Smooth muscle cell (in vitro differentiated cells): Measurements from ENCODE around the gene CCNDBP1. TPM values are rescaled to one million over a fixed set of nuclear protein-coding genes. Genes with fewer than 3 reads are reported as not detected.
A peak's percentile ranks its signal among the peaks of the same experiment; 100 is the strongest.

ENCODE experiments used
- DNase-seq: peaks from one replicate; lab custom pipeline; 2025; ENCODE audit not compliant: unreplicated experiment; lab: John Stamatoyannopoulos, UW
- H2AFZ ChIP-seq: fragments of 200-600 bp; sonication (generic); 2 replicates; pipeline ENCODE4 v1.6.0; 2016; ENCODE audit warnings: antibody characterized with exemption, low read depth, mild to moderate bottlenecking
- H3F3A ChIP-seq: fragments of 200-600 bp; sonication (generic); 2 replicates; pipeline ENCODE4 v1.6.0; 2017; ENCODE audit warnings: antibody characterized with exemption, low read depth
- H3K27ac ChIP-seq: fragments of 200-600 bp; sonication (generic); 2 replicates; pipeline ENCODE4 v1.5.1; 2016; ENCODE audit warnings: low read depth, mild to moderate bottlenecking
- H3K27me3 ChIP-seq: fragments of 200-600 bp; sonication (generic); 2 replicates; pipeline ENCODE4 v1.6.1; 2016; ENCODE audit warnings: low read depth, mild to moderate bottlenecking
- H3K36me3 ChIP-seq: fragments of 200-600 bp; sonication (generic); 2 replicates; pipeline ENCODE4 v1.5.1; 2016; ENCODE audit warnings: low read depth
- H3K4me1 ChIP-seq: fragments of 200-600 bp; sonication (generic); 2 replicates; pipeline ENCODE4 v1.5.1; 2016; ENCODE audit warnings: low read depth
- H3K4me2 ChIP-seq: fragments of 200-600 bp; sonication (generic); 2 replicates; pipeline ENCODE4 v1.6.0; 2016; ENCODE audit warnings: mild to moderate bottlenecking
- H3K4me3 ChIP-seq: fragments of 200-600 bp; sonication (generic); 2 replicates; pipeline ENCODE4 v1.5.1; 2016; ENCODE audit warnings: mild to moderate bottlenecking
- H3K79me2 ChIP-seq: fragments of 200-600 bp; sonication (generic); 2 replicates; pipeline ENCODE4 v1.6.0; 2016; ENCODE audit warnings: low read depth, mild to moderate bottlenecking
- H3K9ac ChIP-seq: fragments of 200-600 bp; sonication (generic); 2 replicates; pipeline ENCODE4 v1.6.0; 2016; ENCODE audit warnings: low read depth
- H3K9me3 ChIP-seq: fragments of 200-600 bp; sonication (generic); replicated peaks from 2 replicates; pipeline ENCODE4 v1.5.1; 2016; ENCODE audit warnings: low read depth
- H4K20me1 ChIP-seq: fragments of 200-600 bp; sonication (generic); 2 replicates; pipeline ENCODE4 v1.6.0; 2016; ENCODE audit warnings: low read depth
- CTCF ChIP-seq: fragments of 200-600 bp; sonication (generic); IDR thresholded peaks from 2 replicates; pipeline ENCODE4 v1.5.1; 2017; ENCODE audit warnings: borderline replicate concordance, mild to moderate bottlenecking, antibody characterized with exemption; ENCODE audit not compliant: insufficient read depth, poor library complexity, severe bottlenecking
- WGBS: methylation state at CpG from one replicate; pipeline ENCODE4 v1.1.7; 2016; ENCODE audit warnings: low lambda C conversion rate; 5-methylcytosine and 5-hydroxymethylcytosine counted together
- polyA plus RNA-seq: library from polyadenylated mRNA; unstranded; fragments of >200 nt; fragmentation: Nextera tagmentation; extraction: Ambion mirVana; gene quantifications from 2 replicates; pipeline ENCODE4 v1.2.1, GENCODE V29; 2016
- total RNA-seq: library from RNA; depleted of rRNA; stranded (reverse); fragments of >200 nt; gene quantifications from 2 replicates; pipeline ENCODE4 v1.2.3, GENCODE V29; 2014

Gene CCNDBP1
- total and polyA plus RNA-seq, 2 experiments from 2014 or later: 22.1 to 30.5 TPM

GRCh38 chr15:43187544-43188155, 2.4 kb downstream of the CCNDBP1 start:
- Histone ChIP-seq H3K27me3 (no peaks in the 10 kb centered on the region), H3K9me3 (no peaks in the 10 kb centered on the region), H2AFZ (no peak overlapping the region), H3K4me2 (no peak overlapping the region), H3F3A (peaks cover 14% of the 10 kb centered on the region), H3K36me3 (peaks cover 6% of the 10 kb centered on the region), H3K4me1 (peaks cover 8% of the 10 kb centered on the region), H4K20me1 (no peaks in the 10 kb centered on the region), H3K9ac (no peak overlapping the region), H3K79me2 (peaks cover 9% of the 10 kb centered on the region), H3K27ac (no peak overlapping the region), H3K4me3 (no peak overlapping the region)
- no peak for DNase-seq
- peak; percentile 61 for TF ChIP-seq CTCF
- WGBS: 85% methylated on average over 2 of the region's 2 CpGs

GRCh38 chr15:43189296-43189695, 4.1 kb downstream of the CCNDBP1 start:
- Histone ChIP-seq H4K20me1 (no peaks in the 10 kb centered on the region), H3K27me3 (no peaks in the 10 kb centered on the region), H3K4me1 (peaks cover 8% of the 10 kb centered on the region), H3K9ac (no peak overlapping the region), H3F3A (peaks cover 7% of the 10 kb centered on the region), H3K9me3 (no peaks in the 10 kb centered on the region), H2AFZ (no peak overlapping the region), H3K27ac (no peak overlapping the region), H3K4me2 (no peak overlapping the region), H3K4me3 (no peak overlapping the region), H3K79me2 (peaks cover 9% of the 10 kb centered on the region), H3K36me3 (peaks cover 6% of the 10 kb centered on the region)
- no peak for TF ChIP-seq CTCF
- 91% methylated on average over 2 of the region's 2 CpGs for WGBS
- no peak for DNase-seq

- peaks cover 9% of the 10 kb centered on the region for H3K79me2 ChIP-seq
- H3K9ac ChIP-seq: no peak overlapping the region
- H3K4me1 ChIP-seq: peaks cover 8% of the 10 kb centered on the region
- H4K20me1 ChIP-seq: no peaks in the 10 kb centered on the region
- no peak for DNase-seq
- no peak overlapping the region for H3K4me3 ChIP-seq
- peaks cover 6% of the 10 kb centered on the region for H3K36me3 ChIP-seq
- H3K27ac ChIP-seq: no peak overlapping the region
- H3K27me3 ChIP-seq: no peaks in the 10 kb centered on the region
- H3K9me3 ChIP-seq: no peaks in the 10 kb centered on the region
- no peak overlapping the region for H2AFZ ChIP-seq
- H3F3A ChIP-seq: no peaks in the 10 kb centered on the region
- H3K4me2 ChIP-seq: no peak overlapping the region
- no peak for TF ChIP-seq CTCF
- WGBS: 100% methylated on average over 1 of the region's 1 CpG
These were observed 5.0 kb downstream of the CCNDBP1 start for GRCh38 chr15:43190178-43190577.

- Histone ChIP-seq H3K4me2 (no peak overlapping the region), H3K79me2 (no peaks in the 10 kb centered on the region), H3F3A (no peaks in the 10 kb centered on the region), H3K9me3 (no peaks in the 10 kb centered on the region), H3K4me3 (no peak overlapping the region), H2AFZ (no peak overlapping the region), H3K9ac (no peak overlapping the region), H4K20me1 (no peaks in the 10 kb centered on the region), H3K36me3 (peaks cover 6% of the 10 kb centered on the region), H3K4me1 (no peaks in the 10 kb centered on the region), H3K27me3 (no peaks in the 10 kb centered on the region), H3K27ac (no peak overlapping the region)
- TF ChIP-seq CTCF: no peak
- WGBS: 100% methylated on average over 2 of the region's 2 CpGs
- no peak for DNase-seq
These were observed 8.5 kb downstream of the CCNDBP1 start for GRCh38 chr15:43193710-43194109.
